GM12878 (cell line): ENCODE results near the gene SEC14L1.

ENCODE experiments used
- CEBPB ChIP-seq, 2 experiments: fragments of 150-350 bp in 1 of 2; IDR thresholded peaks; 2 replicates each; pipeline ENCODE4 v1.6.1; 2012 to 2014; ENCODE audit warnings: low read depth in 2 of 2, low read length in 2 of 2, borderline replicate concordance in 1 of 2, inconsistent platforms in 1 of 2
- ETV6 ChIP-seq, 2 experiments: fragments of 450-650 bp in 1 of 2; IDR thresholded peaks in 1 of 2; conservative IDR thresholded peaks in 1 of 2; 2 replicates each; pipeline ENCODE4 v1.6.1; 2014; ENCODE audit warnings: antibody characterized with exemption in 1 of 2, borderline replicate concordance in 1 of 2, low read depth in 1 of 2, mild to moderate bottlenecking in 1 of 2, moderate library complexity in 1 of 2
- POLR2A ChIP-seq: IDR thresholded peaks from 2 replicates; pipeline ENCODE4 v1.6.1; 2011; ENCODE audit warnings: low read depth, mild to moderate bottlenecking, low read length

DNA sequence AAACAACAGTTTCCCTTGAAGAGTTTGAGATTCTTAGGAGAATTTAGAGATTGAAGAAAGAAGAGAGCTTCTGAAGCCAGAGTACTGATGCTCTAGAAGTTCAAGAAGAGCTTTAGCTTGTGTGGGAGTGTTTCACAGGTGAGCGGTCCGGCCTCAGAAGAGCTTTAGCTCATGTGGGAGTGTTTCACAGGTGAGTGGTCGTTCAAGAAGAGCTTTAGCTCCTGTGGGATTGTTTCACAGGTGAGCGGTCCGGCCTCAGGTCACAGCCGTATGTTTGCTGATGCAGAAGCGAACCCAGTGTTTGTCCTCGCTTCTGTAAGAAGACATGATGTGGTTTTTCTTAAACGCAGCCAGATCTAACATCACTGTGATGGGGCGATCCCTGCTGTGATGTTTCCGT lies 76.4 kb downstream of the SEC14L1 start:
- TF ChIP-seq CEBPB (IDR thresholded peaks at IDR 0.05; ENCODE audit: borderline replicate concordance in 1 of 2, low read depth in 2 of 2, low read length in 2 of 2) (no peak), POLR2A (no peak), ETV6 (conservative IDR thresholded peaks at IDR 0.05 in 1 of 2, IDR thresholded peaks at IDR 0.05 in 1 of 2; ENCODE audit: borderline replicate concordance in 1 of 2, low read depth in 1 of 2) (no peak)
